GM12878 (cell line): ENCODE measurements around the gene MALRD1. TPM values are rescaled to one million over a fixed set of nuclear protein-coding genes. Genes with fewer than 3 reads are reported as not detected.

Experiments used
- ATAC-seq: fragments of 200-7000 bp; cut with Tn5 transposase; 3 replicates; pipeline ENCODE4 v1.9.1; 2020; ENCODE audit warnings: mild to moderate bottlenecking, moderate library complexity
- BruUV-seq: library from RNA; stranded (reverse); fragments of 400-500 nt; replicated peaks from 2 replicates; lab custom pipeline; 2021; lab: Mats Ljungman, UMichigan
- CTCF ChIA-PET: fragments of 300-600 bp; sonication (Branson Sonifier 250); formaldehyde crosslinking; extraction: SDS; loops from one replicate; lab custom pipeline; 2021; ENCODE audit warnings: inconsistent platforms; lab: Yijun Ruan, JAX
- POLR2A ChIA-PET: fragments of 350-600 bp; formaldehyde crosslinking; extraction: SDS; loops from one replicate; lab custom pipeline; 2021; ENCODE audit warnings: inconsistent platforms; lab: Charles Lee
- RAD21 ChIA-PET: fragments of 300-600 bp; sonication (Branson Sonifier 250); formaldehyde crosslinking; loops from one replicate; lab custom pipeline; 2023; ENCODE audit warnings: antibody characterized with exemption; ENCODE audit not compliant: unreplicated experiment; lab: Charles Lee
- SMC1A ChIA-PET: fragments of 300-600 bp; sonication (Branson Sonifier 250); formaldehyde crosslinking; loops from one replicate; lab custom pipeline; 2023; ENCODE audit not compliant: unreplicated experiment, uncharacterized antibody; lab: Charles Lee
- DNase-seq: peaks from one replicate; pipeline ENCODE4 v3.0.0-alpha.2; 2011; ENCODE audit warnings: low read depth, low spot score
- FAIRE-seq: peaks from 3 replicates; lab custom pipeline; 2011; peaks lifted over from hg19 to GRCh38; lab: Jason Lieb, UNC
- H2AFZ ChIP-seq: 2 replicates; pipeline ENCODE4 v1.6.0; 2011; ENCODE audit warnings: low read depth, low read length, control low read depth; ENCODE audit not compliant: control insufficient read depth
- H3K27ac ChIP-seq: 2 replicates; pipeline ENCODE4 v1.5.1; 2011; ENCODE audit warnings: control low read depth; ENCODE audit not compliant: control insufficient read depth, insufficient read depth
- H3K27me3 ChIP-seq, 2 experiments: replicated peaks in 1 of 2; 2 replicates each; pipeline versions ENCODE4 v1.6.0 to v1.6.1; 2011; ENCODE audit warnings: low read length in 1 of 2; ENCODE audit not compliant: control insufficient read depth in 2 of 2, insufficient read depth in 2 of 2
- H3K36me3 ChIP-seq, 2 experiments: 2 replicates each; pipeline ENCODE4 v1.5.1; 2011; ENCODE audit warnings: low read length in 1 of 2; ENCODE audit not compliant: control insufficient read depth in 2 of 2, insufficient read depth in 2 of 2
- H3K4me1 ChIP-seq: 2 replicates; pipeline ENCODE4 v1.6.1; 2011; ENCODE audit warnings: mild to moderate bottlenecking, low read length, moderate library complexity, mixed read lengths; ENCODE audit not compliant: control insufficient read depth, insufficient read depth
- H3K4me2 ChIP-seq: 2 replicates; pipeline ENCODE4 v1.6.0; 2011; ENCODE audit warnings: control low read depth; ENCODE audit not compliant: control insufficient read depth, insufficient read depth
- H3K4me3 ChIP-seq: fragments of 200-600 bp; sonication (generic); 2 replicates; pipeline ENCODE4 v1.5.1; 2016
- H3K79me2 ChIP-seq: 2 replicates; pipeline ENCODE4 v1.6.0; 2011; ENCODE audit warnings: low read length; ENCODE audit not compliant: control insufficient read depth, insufficient read depth
- H3K9ac ChIP-seq: 2 replicates; pipeline ENCODE4 v1.8.0; 2011; ENCODE audit warnings: low read length, control low read depth, mixed read lengths; ENCODE audit not compliant: control insufficient read depth, insufficient read depth
- H3K9me3 ChIP-seq: replicated peaks from 3 replicates; pipeline ENCODE4 v1.5.1; 2011; ENCODE audit warnings: mild to moderate bottlenecking, low read length; ENCODE audit not compliant: control insufficient read depth, insufficient read depth
- H4K20me1 ChIP-seq: 2 replicates; pipeline ENCODE4 v1.6.0; 2011; ENCODE audit not compliant: control insufficient read depth, insufficient read depth
- CHD4 ChIP-seq: fragments of 200-600 bp; sonication (generic); IDR thresholded peaks from 2 replicates; pipeline ENCODE4 v1.6.1; 2016; ENCODE audit warnings: mild to moderate bottlenecking
- CREB1 ChIP-seq: IDR thresholded peaks from 2 replicates; pipeline ENCODE4 v1.6.1; 2012; ENCODE audit warnings: low read depth, mild to moderate bottlenecking, inconsistent platforms
- EED ChIP-seq: sonication (generic); IDR thresholded peaks from 2 replicates; pipeline ENCODE4 v1.6.1; 2016; ENCODE audit warnings: antibody characterized with exemption, low read depth
- FOXM1 ChIP-seq: IDR thresholded peaks from 2 replicates; pipeline ENCODE4 v1.6.1; 2012; ENCODE audit warnings: low read depth, mild to moderate bottlenecking, inconsistent platforms, low read length, moderate library complexity
- GATAD2B ChIP-seq: fragments of 450-650 bp; conservative IDR thresholded peaks from 2 replicates; pipeline ENCODE4 v1.6.1; 2017; ENCODE audit warnings: low read depth, mild to moderate bottlenecking, moderate library complexity
- MEF2A ChIP-seq: IDR thresholded peaks from 2 replicates; pipeline ENCODE4 v1.6.1; 2011; ENCODE audit warnings: low read depth, mild to moderate bottlenecking, low read length, moderate library complexity; ENCODE audit not compliant: insufficient read depth
- MTA2 ChIP-seq: fragments of 450-650 bp; IDR thresholded peaks from 2 replicates; pipeline ENCODE4 v1.6.1; 2016; ENCODE audit warnings: low read depth, mild to moderate bottlenecking, moderate library complexity
- NFYA ChIP-seq: IDR thresholded peaks from 2 replicates; pipeline ENCODE4 v1.6.1; 2011; ENCODE audit warnings: low read depth, mild to moderate bottlenecking, low read length, improper control_type of control experiment, borderline replicate concordance
- NR2C1 ChIP-seq: fragments of 450-650 bp; IDR thresholded peaks from 2 replicates; pipeline ENCODE4 v1.6.1; 2017; ENCODE audit warnings: antibody characterized with exemption, mild to moderate bottlenecking, moderate library complexity
- PML ChIP-seq: IDR thresholded peaks from 2 replicates; pipeline ENCODE4 v1.6.1; 2012; ENCODE audit warnings: low read length, inconsistent platforms
- POLR2A ChIP-seq: IDR thresholded peaks from 2 replicates; pipeline ENCODE4 v1.6.1; 2011; ENCODE audit warnings: low read depth, mild to moderate bottlenecking, low read length
- SMC3 ChIP-seq: IDR thresholded peaks from 2 replicates; pipeline ENCODE4 v1.6.1; 2011; ENCODE audit warnings: low read length, improper control_type of control experiment, borderline replicate concordance
- SP1 ChIP-seq: IDR thresholded peaks from one replicate; pipeline ENCODE4 v1.6.1; 2011; ENCODE audit warnings: low read depth, low read length
- WRNIP1 ChIP-seq: IDR thresholded peaks from 2 replicates; pipeline ENCODE4 v1.6.1; 2011; ENCODE audit warnings: low read depth, low read length, improper control_type of control experiment, borderline replicate concordance
- ZNF274 ChIP-seq: IDR thresholded peaks from one replicate; pipeline ENCODE4 v1.8.0; 2011; ENCODE audit not compliant: insufficient read length, insufficient read depth
- WGBS: methylation state at CpG from one replicate; pipeline ENCODE4 v1.1.6; 2016; ENCODE audit warnings: low lambda C conversion rate; ENCODE audit not compliant: insufficient replicate concordance, insufficient coverage; ENCODE audit errors: missing lambda C conversion rate; 5-methylcytosine and 5-hydroxymethylcytosine counted together
- in situ Hi-C: fragments of 300-500 bp; cut with MboI; formaldehyde crosslinking; loops from 9 replicates; pipeline ENCODE4 v1.14.3; 2018; ENCODE audit warnings: mixed read lengths
- intact Hi-C: fragments of 100-400 bp; cut with micrococcal nuclease; formaldehyde crosslinking; loops from one replicate; pipeline ENCODE4 v1.14.2; 2022; ENCODE audit not compliant: unreplicated experiment
- polyA plus RNA-seq, 11 experiments: library from polyadenylated mRNA; depleted of rRNA in 4 of 11; unstranded in 6 of 11; stranded (reverse) in 5 of 11; fragments of >200 nt; fragmentation: Nextera tagmentation in 4 of 11; fragmentation: Illumina TruSeq in 1 of 11; extraction: Ambion mirVana in 4 of 11; extraction: Trizol in 1 of 11; gene quantifications; 1 replicate in 1 of 11; 2 replicates in 10 of 11; pipeline versions ENCODE4 v1.2.1 to v1.2.3, GENCODE V29; 2011 to 2016; ENCODE audit warnings: inconsistent platforms in 2 of 11, missing spikeins in 2 of 11, low read depth in 1 of 11
- total RNA-seq, 4 experiments: library from RNA; depleted of rRNA in 3 of 4; stranded (reverse); fragments of >200 nt in 3 of 4; fragmentation: Illumina TruSeq in 1 of 4; extraction: Trizol in 1 of 4; gene quantifications; 2 replicates each; pipeline versions ENCODE4 v1.2.1 to v1.2.3, GENCODE V29; 2013 to 2021
- TF ChIP-seq, protein P1 (sequence below): IDR thresholded peaks from 2 replicates; pipeline ENCODE4 v1.6.1; 2012; ENCODE audit warnings: low read depth, low read length, improper control_type of control experiment

The MALRD1 gene
- total and polyA plus RNA-seq, 10 of the 15 experiments (the other 5 are each of a cell fraction or from before 2014, with no cell fraction given): 0.12 to 6.6 (median 0.26) TPM; not detected in 2

DNA sequence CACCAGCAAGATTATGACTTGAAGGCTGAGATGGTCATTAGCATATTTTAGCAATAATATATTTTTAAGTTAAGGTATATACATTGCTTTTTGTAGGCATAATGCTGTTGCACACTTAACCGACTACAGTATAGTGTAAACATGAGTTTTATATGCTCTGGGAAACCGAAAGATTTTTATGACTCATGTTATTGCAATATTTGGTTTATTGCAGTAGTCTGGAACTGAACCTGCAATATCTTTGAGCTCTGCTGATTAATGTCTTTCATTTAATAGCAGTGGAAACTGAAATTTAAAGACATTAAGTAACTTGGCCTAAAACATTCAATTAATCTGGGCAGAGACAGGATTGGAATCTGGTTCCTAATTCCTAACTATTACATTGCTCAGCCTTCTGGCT, 500.9 kb downstream of the MALRD1 start:
- H3K4me1 ChIP-seq: no peaks in the 10 kb centered on the region
- no peak for TF ChIP-seq POLR2A
- no peak for TF ChIP-seq MTA2
- no peak for TF ChIP-seq ZNF274
- no peak for TF ChIP-seq CREB1
- no peak for TF ChIP-seq NR2C1
- TF ChIP-seq, protein P1, sequence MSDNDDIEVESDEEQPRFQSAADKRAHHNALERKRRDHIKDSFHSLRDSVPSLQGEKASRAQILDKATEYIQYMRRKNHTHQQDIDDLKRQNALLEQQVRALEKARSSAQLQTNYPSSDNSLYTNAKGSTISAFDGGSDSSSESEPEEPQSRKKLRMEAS: no peak
- no peak for TF ChIP-seq SMC3
- no peak for TF ChIP-seq SP1
- TF ChIP-seq, all 136 proteins: peak for 0
- Histone ChIP-seq H2AFZ (no peak overlapping the region), H3K9ac (no peak overlapping the region), H3K27ac (no peak overlapping the region), H3K36me3 (no peaks in the 10 kb centered on the region), H3K4me2 (no peak overlapping the region), H3K79me2 (no peaks in the 10 kb centered on the region), H3K9me3 (no peaks in the 10 kb centered on the region), H4K20me1 (no peaks in the 10 kb centered on the region), H3K27me3 (no peaks in the 10 kb centered on the region), H3K4me3 (no peak overlapping the region)
- intact Hi-C loops: no loop called here
- in situ Hi-C loops: no loop called here
- 0% methylated on average over 2 of the region's 2 CpGs for WGBS
- ChIA-PET CTCF (no interaction called here), RAD21 (no interaction called here), SMC1A (no interaction called here), POLR2A (no interaction called here)
- no TSS peak for BruUV-seq
- no peak for DNase-seq
- no peak for FAIRE-seq
- no peak for ATAC-seq

DNA sequence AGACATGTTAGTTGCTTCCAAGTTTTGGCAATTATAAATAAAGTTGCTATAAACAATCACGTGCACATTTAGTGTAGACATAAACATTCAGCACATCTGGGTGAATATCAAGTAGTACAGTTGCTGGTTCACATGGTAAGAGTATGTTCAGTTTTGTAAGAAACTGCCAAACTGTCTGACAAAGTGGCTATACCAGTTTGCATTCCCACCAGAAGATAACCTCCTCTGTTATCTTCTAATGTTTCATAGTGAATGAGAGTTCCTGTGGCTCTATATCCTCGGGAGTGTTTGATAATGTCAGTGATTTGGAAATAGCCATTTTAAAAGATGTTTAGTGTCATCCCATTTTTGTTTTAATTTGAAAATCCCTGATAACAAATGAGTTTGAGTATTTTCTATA, 508.1 kb downstream of the MALRD1 start:
- Histone ChIP-seq H3K4me2 (no peak overlapping the region), H3K36me3 (no peaks in the 10 kb centered on the region), H3K27me3 (no peaks in the 10 kb centered on the region), H3K4me3 (no peak overlapping the region), H2AFZ (no peak overlapping the region), H3K4me1 (no peaks in the 10 kb centered on the region), H4K20me1 (no peaks in the 10 kb centered on the region), H3K9me3 (no peaks in the 10 kb centered on the region), H3K9ac (no peak overlapping the region), H3K79me2 (no peaks in the 10 kb centered on the region), H3K27ac (no peak overlapping the region)
- WGBS: 2% methylated on average over 2 of the region's 2 CpGs
- ATAC-seq (no peak), DNase-seq (no peak), FAIRE-seq (no peak)
- TF ChIP-seq GATAD2B: no peak
- TF ChIP-seq WRNIP1: no peak
- no peak for TF ChIP-seq PML
- no peak for TF ChIP-seq FOXM1
- TF ChIP-seq MEF2A: no peak
- TF ChIP-seq EED: no peak
- TF ChIP-seq CHD4: no peak
- TF ChIP-seq NFYA: no peak
- in situ Hi-C loops (no loop called here), intact Hi-C loops (no loop called here)
- CTCF ChIA-PET: no interaction called here
- RAD21 ChIA-PET: no interaction called here
- SMC1A ChIA-PET: no interaction called here
- BruUV-seq: no TSS peak
- POLR2A ChIA-PET: no interaction called here
